Neural crest cell (in vitro differentiated cells): ENCODE data around the gene FBLN2. TPM values are rescaled to one million over a fixed set of nuclear protein-coding genes. Genes with fewer than 3 reads are reported as not detected.

Experiments used
- DNase-seq: peaks from one replicate; pipeline ENCODE4 v3.0.0; 2021; ENCODE audit warnings: low read depth, mixed read lengths, low spot score
- H3K27ac Mint-ChIP-seq: one replicate; pipeline ENCODE4 v1.8.0; 2021; ENCODE audit warnings: mild to moderate bottlenecking, mixed read lengths; ENCODE audit not compliant: unreplicated experiment
- H3K27me3 Mint-ChIP-seq: 2 replicates; pipeline ENCODE4 v1.8.0; 2021; ENCODE audit warnings: low read depth, mild to moderate bottlenecking, mixed read lengths
- H3K36me3 Mint-ChIP-seq: 2 replicates; pipeline ENCODE4 v1.8.0; 2021; ENCODE audit warnings: low read depth, mild to moderate bottlenecking, mixed read lengths
- H3K4me1 Mint-ChIP-seq: 2 replicates; pipeline ENCODE4 v1.8.0; 2021; ENCODE audit warnings: mixed read lengths
- H3K4me3 Mint-ChIP-seq: one replicate; pipeline ENCODE4 v1.8.0; 2021; ENCODE audit warnings: mild to moderate bottlenecking, mixed read lengths
- H3K9me3 Mint-ChIP-seq: 2 replicates; pipeline ENCODE4 v1.8.0; 2021; ENCODE audit warnings: mixed read lengths
- total RNA-seq: library from RNA; stranded (reverse); gene quantifications from 2 replicates; pipeline ENCODE4 v1.2.1, GENCODE V29; 2021
- TF ChIP-seq, protein P1 (sequence below): fragments of 200-600 bp; sonication (generic); conservative IDR thresholded peaks from 2 replicates; pipeline ENCODE4 v1.5.0; 2021; ENCODE audit warnings: antibody characterized with exemption, mild to moderate bottlenecking

The FBLN2 gene
- total RNA-seq, 1 donor from 2014 or later: 6.3 TPM

DNA sequence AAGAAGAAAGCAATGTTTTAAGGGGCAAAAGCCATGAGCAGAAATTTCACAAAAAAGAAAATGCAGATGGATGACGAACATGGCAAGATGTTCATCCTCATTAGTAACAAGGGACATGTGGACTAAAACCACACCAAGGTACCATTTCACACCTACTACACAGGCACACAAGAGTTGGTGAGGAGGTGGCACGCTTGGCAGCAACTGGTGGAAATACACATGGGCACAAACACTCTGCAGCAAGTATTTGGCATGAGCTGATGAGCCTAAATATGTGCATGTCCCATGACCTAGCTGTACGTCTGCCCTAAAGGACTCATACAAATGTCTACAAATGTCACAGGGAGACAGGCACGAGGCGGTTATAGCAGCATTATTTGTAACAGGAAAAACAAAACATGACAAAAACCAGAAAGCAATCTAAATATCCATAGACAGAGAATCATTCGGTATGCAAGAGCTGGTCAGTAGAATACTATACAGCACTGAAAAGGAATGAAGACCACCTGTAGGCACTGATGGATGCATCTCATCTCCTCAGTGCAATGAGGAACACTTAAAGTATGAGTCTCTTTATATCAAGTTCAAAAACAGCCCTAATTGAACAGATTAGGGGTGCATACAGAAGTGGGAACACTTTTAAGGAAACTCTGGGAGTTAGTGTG, 11.5 kb upstream of the FBLN2 start:
- TF ChIP-seq, protein P1, sequence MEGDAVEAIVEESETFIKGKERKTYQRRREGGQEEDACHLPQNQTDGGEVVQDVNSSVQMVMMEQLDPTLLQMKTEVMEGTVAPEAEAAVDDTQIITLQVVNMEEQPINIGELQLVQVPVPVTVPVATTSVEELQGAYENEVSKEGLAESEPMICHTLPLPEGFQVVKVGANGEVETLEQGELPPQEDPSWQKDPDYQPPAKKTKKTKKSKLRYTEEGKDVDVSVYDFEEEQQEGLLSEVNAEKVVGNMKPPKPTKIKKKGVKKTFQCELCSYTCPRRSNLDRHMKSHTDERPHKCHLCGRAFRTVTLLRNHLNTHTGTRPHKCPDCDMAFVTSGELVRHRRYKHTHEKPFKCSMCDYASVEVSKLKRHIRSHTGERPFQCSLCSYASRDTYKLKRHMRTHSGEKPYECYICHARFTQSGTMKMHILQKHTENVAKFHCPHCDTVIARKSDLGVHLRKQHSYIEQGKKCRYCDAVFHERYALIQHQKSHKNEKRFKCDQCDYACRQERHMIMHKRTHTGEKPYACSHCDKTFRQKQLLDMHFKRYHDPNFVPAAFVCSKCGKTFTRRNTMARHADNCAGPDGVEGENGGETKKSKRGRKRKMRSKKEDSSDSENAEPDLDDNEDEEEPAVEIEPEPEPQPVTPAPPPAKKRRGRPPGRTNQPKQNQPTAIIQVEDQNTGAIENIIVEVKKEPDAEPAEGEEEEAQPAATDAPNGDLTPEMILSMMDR: no peak
- no peak for DNase-seq
- Mint-ChIP-seq H3K4me1 (peaks cover 19% of the 10 kb centered on the region), H3K27ac (peak overlapping the region; percentile 96), H3K36me3 (no peaks in the 10 kb centered on the region), H3K4me3 (no peak overlapping the region), H3K9me3 (peaks cover 2% of the 10 kb centered on the region), H3K27me3 (no peaks in the 10 kb centered on the region)

DNA sequence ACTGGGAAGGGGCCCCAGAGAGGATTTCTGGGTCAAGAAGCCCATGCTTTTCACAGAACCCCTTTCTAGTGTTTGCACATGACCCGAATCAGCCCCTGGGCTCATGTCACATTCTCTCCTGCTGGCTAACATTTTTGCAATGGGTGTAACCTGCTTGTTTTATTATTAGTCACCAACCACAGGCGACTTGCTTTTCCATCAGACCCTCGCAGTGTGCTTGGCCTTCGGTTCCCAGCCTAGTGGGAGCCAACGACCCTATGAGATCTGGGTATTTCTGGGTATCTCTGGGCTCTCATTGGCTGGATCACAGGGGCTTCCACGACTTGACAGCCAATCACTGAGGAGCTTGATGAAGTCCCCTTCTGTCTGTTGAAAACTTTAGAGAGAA, 11.0 kb upstream of the FBLN2 start:
- no peak overlapping the region for H3K4me3 Mint-ChIP-seq
- no peaks in the 10 kb centered on the region for H3K36me3 Mint-ChIP-seq
- peaks cover 2% of the 10 kb centered on the region for H3K9me3 Mint-ChIP-seq
- TF ChIP-seq, protein P1: no peak
- peaks cover 19% of the 10 kb centered on the region for H3K4me1 Mint-ChIP-seq
- DNase-seq: no peak
- no peak overlapping the region for H3K27ac Mint-ChIP-seq
- no peaks in the 10 kb centered on the region for H3K27me3 Mint-ChIP-seq

DNA sequence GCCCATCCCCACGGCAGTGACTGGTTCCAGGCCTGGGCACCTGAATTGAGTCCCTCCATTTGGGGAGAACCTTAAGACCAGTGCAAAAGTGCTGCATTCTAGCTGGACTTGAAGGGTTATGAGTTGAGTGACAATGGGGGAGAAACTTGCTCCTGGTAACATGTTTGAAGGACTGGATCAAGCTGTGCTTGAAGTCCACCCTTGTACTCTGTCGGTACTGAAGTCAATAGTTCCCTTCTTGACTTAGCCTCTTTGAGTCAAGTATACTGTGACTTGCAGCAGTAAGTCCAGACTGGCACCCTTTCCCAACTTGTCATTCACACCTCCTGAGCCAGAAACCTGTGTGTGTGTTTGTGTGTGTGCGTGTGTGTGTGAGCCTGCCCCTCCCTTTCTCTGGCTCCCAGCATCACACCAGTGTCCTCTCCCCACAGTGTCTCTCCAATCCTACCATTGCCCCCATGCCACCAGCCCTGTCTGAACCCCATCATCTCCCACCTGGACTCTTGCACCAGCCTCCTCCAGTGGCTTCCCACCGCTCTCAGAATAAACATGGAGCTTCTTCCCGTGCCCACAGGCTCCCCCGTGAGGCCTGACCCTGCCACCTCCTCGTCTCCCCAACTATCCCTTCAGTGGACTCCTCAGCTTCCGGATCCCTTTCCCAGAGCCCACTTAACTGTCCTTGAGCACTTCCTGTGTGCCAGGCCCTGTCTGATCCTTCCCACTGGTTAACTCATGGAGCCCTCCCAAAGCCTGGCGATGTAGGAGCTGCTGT, 10.2 kb upstream of the FBLN2 start:
- H3K4me3 Mint-ChIP-seq: no peak overlapping the region
- no peaks in the 10 kb centered on the region for H3K36me3 Mint-ChIP-seq
- peaks cover 19% of the 10 kb centered on the region for H3K4me1 Mint-ChIP-seq
- DNase-seq: no peak
- no peaks in the 10 kb centered on the region for H3K27me3 Mint-ChIP-seq
- peak overlapping the region; percentile 67 for H3K27ac Mint-ChIP-seq
- TF ChIP-seq, protein P1: no peak
- H3K9me3 Mint-ChIP-seq: peaks cover 2% of the 10 kb centered on the region

DNA sequence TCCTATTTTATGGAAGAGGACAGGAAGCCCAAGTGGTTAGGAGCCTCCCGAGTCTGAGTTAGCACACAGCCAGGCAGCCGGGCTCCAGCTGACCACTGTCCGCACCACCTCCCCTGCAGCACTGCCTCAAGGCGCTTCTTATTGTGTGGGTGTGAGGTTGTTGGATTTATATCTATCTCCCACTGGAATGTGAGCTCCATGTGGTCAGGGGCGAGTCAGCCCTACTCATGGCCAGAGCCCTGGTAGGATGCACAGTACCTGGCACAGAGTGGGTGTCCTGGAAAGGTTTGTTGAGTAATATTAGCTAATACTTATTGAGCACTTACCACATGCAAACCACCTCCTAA, 9.7 kb upstream of the FBLN2 start:
- H3K36me3 Mint-ChIP-seq: no peaks in the 10 kb centered on the region
- peaks cover 2% of the 10 kb centered on the region for H3K9me3 Mint-ChIP-seq
- TF ChIP-seq, protein P1: no peak
- no peak overlapping the region for H3K4me3 Mint-ChIP-seq
- H3K27ac Mint-ChIP-seq: no peak overlapping the region
- H3K4me1 Mint-ChIP-seq: peaks cover 19% of the 10 kb centered on the region
- no peak for DNase-seq
- H3K27me3 Mint-ChIP-seq: no peaks in the 10 kb centered on the region

DNA sequence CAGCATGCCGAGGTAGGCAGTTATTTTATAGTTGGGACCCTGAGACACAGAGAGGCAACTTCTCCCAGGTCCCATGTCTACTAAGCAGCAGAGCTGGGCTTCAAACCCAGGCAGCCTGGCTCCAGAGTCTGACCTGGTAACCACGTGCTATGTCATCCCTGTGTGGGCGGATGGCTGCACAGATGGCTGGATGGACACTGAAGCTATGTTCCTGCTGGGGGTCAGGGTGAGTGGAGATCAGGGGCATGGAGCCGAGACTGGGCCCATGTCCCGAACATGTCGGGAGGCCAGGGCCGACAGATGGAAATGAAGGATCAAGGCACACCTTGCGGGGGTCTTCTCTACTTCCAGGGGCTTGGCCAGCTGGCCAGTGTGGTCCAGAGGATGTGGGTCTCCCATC, 9.3 kb upstream of the FBLN2 start:
- TF ChIP-seq, protein P1: no peak
- no peak overlapping the region for H3K27ac Mint-ChIP-seq
- H3K9me3 Mint-ChIP-seq: peaks cover 2% of the 10 kb centered on the region
- no peaks in the 10 kb centered on the region for H3K27me3 Mint-ChIP-seq
- peaks cover 19% of the 10 kb centered on the region for H3K4me1 Mint-ChIP-seq
- DNase-seq: no peak
- no peak overlapping the region for H3K4me3 Mint-ChIP-seq
- no peaks in the 10 kb centered on the region for H3K36me3 Mint-ChIP-seq
